KMS-11 (cell line): Measurements from ENCODE around the gene GPR156.

Experiments used
- H2AFZ ChIP-seq: fragments of 200-600 bp; sonication (generic); 2 replicates; pipeline ENCODE4 v1.6.1; 2016; ENCODE audit warnings: antibody characterized with exemption, mixed run types, low read depth
- H3K27ac ChIP-seq: fragments of 200-600 bp; sonication (generic); 2 replicates; pipeline ENCODE4 v1.6.1; 2016; ENCODE audit warnings: mild to moderate bottlenecking, mixed run types
- H3K27me3 ChIP-seq: fragments of 200-600 bp; sonication (generic); 2 replicates; pipeline ENCODE4 v1.6.1; 2017; ENCODE audit warnings: mild to moderate bottlenecking, low read depth, mixed run types, moderate library complexity; ENCODE audit not compliant: insufficient read depth
- H3K36me3 ChIP-seq: fragments of 200-600 bp; sonication (generic); 2 replicates; pipeline ENCODE4 v1.6.1; 2017; ENCODE audit warnings: mild to moderate bottlenecking, mixed run types; ENCODE audit not compliant: insufficient read depth
- H3K4me1 ChIP-seq: fragments of 200-600 bp; sonication (generic); 2 replicates; pipeline ENCODE4 v1.6.1; 2016; ENCODE audit warnings: mild to moderate bottlenecking, low read depth, mixed run types; ENCODE audit not compliant: poor library complexity, severe bottlenecking
- H3K4me2 ChIP-seq: fragments of 200-600 bp; sonication (generic); 2 replicates; pipeline ENCODE4 v1.7.0; 2016; ENCODE audit warnings: mild to moderate bottlenecking, mixed run types
- H3K4me3 ChIP-seq: fragments of 200-600 bp; sonication (generic); IDR thresholded peaks from 2 replicates; pipeline ENCODE4 v1.6.1; 2017; ENCODE audit warnings: low read depth, low read length, mixed read lengths; ENCODE audit not compliant: insufficient read depth
- H3K79me2 ChIP-seq: fragments of 200-600 bp; sonication (generic); 2 replicates; pipeline ENCODE4 v1.6.1; 2016; ENCODE audit warnings: low read depth, mixed run types; ENCODE audit not compliant: insufficient read depth
- H3K9ac ChIP-seq: fragments of 200-600 bp; sonication (generic); 2 replicates; pipeline ENCODE4 v1.6.1; 2016; ENCODE audit warnings: mild to moderate bottlenecking, mixed run types
- H4K20me1 ChIP-seq: fragments of 200-600 bp; sonication (generic); 2 replicates; pipeline ENCODE4 v1.6.1; 2016; ENCODE audit warnings: mild to moderate bottlenecking, mixed run types; ENCODE audit not compliant: insufficient read depth
- CTCF ChIP-seq: fragments of 200-600 bp; sonication (generic); conservative IDR thresholded peaks from 2 replicates; pipeline ENCODE4 v1.6.1; 2017; ENCODE audit warnings: low read depth, mild to moderate bottlenecking, antibody characterized with exemption, low read length, moderate library complexity, mixed read lengths

The GPR156 gene

GRCh38 chr3:120130656-120131055, 154.4 kb downstream of the GPR156 start:
- Histone ChIP-seq H3K36me3 (no peaks in the 10 kb centered on the region), H4K20me1 (no peaks in the 10 kb centered on the region), H3K4me2 (no peak overlapping the region), H3K4me3 (no peak overlapping the region), H2AFZ (no peak overlapping the region), H3K4me1 (no peaks in the 10 kb centered on the region), H3K27me3 (no peaks in the 10 kb centered on the region), H3K79me2 (no peaks in the 10 kb centered on the region), H3K27ac (no peak overlapping the region), H3K9ac (no peak overlapping the region)
- no peak for TF ChIP-seq CTCF

GRCh38 chr3:120129718-120130513, 155.1 kb downstream of the GPR156 start:
- no peak overlapping the region for H2AFZ ChIP-seq
- no peak overlapping the region for H3K4me2 ChIP-seq
- H4K20me1 ChIP-seq, result no peaks in the 10 kb centered on the region
- H3K9ac ChIP-seq, result no peak overlapping the region
- H3K27me3 ChIP-seq, result no peaks in the 10 kb centered on the region
- no peaks in the 10 kb centered on the region for H3K4me1 ChIP-seq
- no peaks in the 10 kb centered on the region for H3K79me2 ChIP-seq
- no peaks in the 10 kb centered on the region for H3K36me3 ChIP-seq
- H3K27ac ChIP-seq, result no peak overlapping the region
- no peak for TF ChIP-seq CTCF
- no peak overlapping the region for H3K4me3 ChIP-seq

- H4K20me1 ChIP-seq, result no peaks in the 10 kb centered on the region
- no peaks in the 10 kb centered on the region for H3K27me3 ChIP-seq
- H3K36me3 ChIP-seq, result no peaks in the 10 kb centered on the region
- H2AFZ ChIP-seq, result no peak overlapping the region
- H3K9ac ChIP-seq, result no peak overlapping the region
- no peak overlapping the region for H3K4me3 ChIP-seq
- H3K4me1 ChIP-seq, result no peaks in the 10 kb centered on the region
- TF ChIP-seq CTCF, result no peak
- H3K27ac ChIP-seq, result no peak overlapping the region
- H3K4me2 ChIP-seq, result no peak overlapping the region
- H3K79me2 ChIP-seq, result no peaks in the 10 kb centered on the region
These were observed 156.0 kb downstream of the GPR156 start for GRCh38 chr3:120129051-120129450.

- Histone ChIP-seq H2AFZ (no peak overlapping the region), H3K36me3 (no peaks in the 10 kb centered on the region), H3K27ac (no peak overlapping the region), H3K79me2 (no peaks in the 10 kb centered on the region), H3K27me3 (no peaks in the 10 kb centered on the region), H3K4me3 (no peak overlapping the region), H4K20me1 (no peaks in the 10 kb centered on the region), H3K4me2 (no peak overlapping the region), H3K9ac (no peak overlapping the region), H3K4me1 (no peaks in the 10 kb centered on the region)
- TF ChIP-seq CTCF, result no peak
These were observed 159.0 kb downstream of the GPR156 start for GRCh38 chr3:120125992-120126391.
